T-helper 2 cell treated with Interferon-gamma antibody and Interleukin-4, amounts not matched to agents 5 μg/mL and 100 μg/mL, for 36 hours (primary cell): Measurements from ENCODE around the gene C1orf159.
A peak's percentile ranks its signal among the peaks of the same experiment; 100 is the strongest.
"Not testable (repeated sequence)": the region's sequence is repeated elsewhere in the genome, so short reads cannot be mapped to it uniquely, and the experiment has no call there.

Experiments used
- DNase-seq: peaks from one replicate; pipeline ENCODE4 v3.0.0; 2021; ENCODE audit warnings: low spot score
- H3K27ac Mint-ChIP-seq: one replicate; pipeline ENCODE4 v1.8.0; 2021; ENCODE audit warnings: mild to moderate bottlenecking, mixed read lengths
- H3K27me3 Mint-ChIP-seq: one replicate; pipeline ENCODE4 v1.8.0; 2021; ENCODE audit warnings: low read depth, mixed read lengths
- H3K36me3 Mint-ChIP-seq: one replicate; pipeline ENCODE4 v1.8.0; 2021; ENCODE audit warnings: low read depth, mixed read lengths
- H3K4me1 Mint-ChIP-seq: one replicate; pipeline ENCODE4 v1.8.0; 2021; ENCODE audit warnings: low read depth, mixed read lengths
- H3K4me3 Mint-ChIP-seq: one replicate; pipeline ENCODE4 v1.8.0; 2022; ENCODE audit warnings: mild to moderate bottlenecking, moderate library complexity, mixed read lengths
- H3K9me3 Mint-ChIP-seq: one replicate; pipeline ENCODE4 v1.8.0; 2021; ENCODE audit warnings: mixed read lengths

Gene C1orf159

DNA sequence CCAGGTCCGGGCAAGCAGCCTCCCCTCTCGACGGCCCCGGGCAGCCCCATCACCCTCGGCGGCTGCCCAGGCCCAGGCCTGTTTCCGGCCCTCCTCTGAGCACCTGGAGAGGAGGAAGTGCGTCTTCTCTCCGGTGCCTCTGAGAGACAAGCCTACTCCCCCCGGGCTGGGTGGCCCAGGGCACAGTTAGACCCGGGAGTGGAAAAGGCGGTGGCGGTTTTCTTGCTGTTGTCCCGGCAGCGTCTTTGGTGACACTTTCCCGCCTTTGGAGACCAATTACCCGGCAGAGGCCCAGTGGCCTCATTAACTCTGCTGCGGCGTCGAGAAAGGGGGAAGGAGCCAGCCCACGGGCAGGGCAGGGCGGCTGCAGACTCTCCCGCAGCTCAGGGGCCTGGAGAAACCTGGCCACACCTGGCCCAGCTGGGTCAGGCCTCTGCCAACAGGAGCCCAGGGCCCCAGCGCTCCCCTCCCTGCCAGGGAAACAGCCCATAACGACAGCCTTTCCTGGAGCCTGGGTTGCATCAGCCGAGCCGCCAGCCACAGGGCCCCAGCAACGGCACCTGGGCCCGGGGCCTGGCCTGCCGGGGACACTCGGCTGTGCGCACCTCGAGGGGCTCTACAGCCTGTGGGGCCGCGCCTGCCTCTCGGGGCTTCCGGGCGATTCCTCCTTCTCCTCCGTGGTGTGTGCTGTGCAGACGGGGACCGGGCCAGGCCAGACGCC, 28.4 kb upstream of the C1orf159 start:
- Mint-ChIP-seq H3K27me3 (no peaks in the 10 kb centered on the region), H3K4me1 (peaks cover 9% of the 10 kb centered on the region), H3K4me3 (peak overlapping the region; percentile 58), H3K27ac (peak overlapping the region; percentile 96), H3K9me3 (no peaks in the 10 kb centered on the region), H3K36me3 (no peaks in the 10 kb centered on the region)
- DNase-seq: peak; percentile 56

DNA sequence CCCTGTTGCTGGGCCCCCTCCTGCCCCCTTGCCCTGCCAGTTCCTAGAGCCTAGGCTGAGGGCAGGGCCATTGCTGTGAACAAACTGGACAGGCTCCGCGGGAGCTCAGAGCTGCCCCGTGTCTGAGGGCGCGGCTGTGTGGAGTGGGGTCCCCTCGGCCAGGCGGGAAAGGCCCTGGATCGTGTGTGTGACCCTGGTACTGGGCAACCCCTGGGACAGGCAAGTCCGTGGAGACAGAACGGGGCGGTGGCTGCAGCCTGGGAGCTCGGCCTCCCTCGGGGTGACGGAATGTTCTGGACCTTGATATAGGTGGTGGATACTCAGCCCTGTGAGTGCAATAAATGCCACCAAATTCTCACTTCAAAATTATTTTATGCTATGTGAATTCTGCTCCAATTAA, 27.7 kb upstream of the C1orf159 start:
- Mint-ChIP-seq H3K4me1 (peaks cover 9% of the 10 kb centered on the region), H3K27ac (peak overlapping the region; percentile 96), H3K36me3 (no peaks in the 10 kb centered on the region), H3K9me3 (no peaks in the 10 kb centered on the region), H3K4me3 (peak overlapping the region; percentile 58), H3K27me3 (no peaks in the 10 kb centered on the region)
- DNase-seq: no peak

DNA sequence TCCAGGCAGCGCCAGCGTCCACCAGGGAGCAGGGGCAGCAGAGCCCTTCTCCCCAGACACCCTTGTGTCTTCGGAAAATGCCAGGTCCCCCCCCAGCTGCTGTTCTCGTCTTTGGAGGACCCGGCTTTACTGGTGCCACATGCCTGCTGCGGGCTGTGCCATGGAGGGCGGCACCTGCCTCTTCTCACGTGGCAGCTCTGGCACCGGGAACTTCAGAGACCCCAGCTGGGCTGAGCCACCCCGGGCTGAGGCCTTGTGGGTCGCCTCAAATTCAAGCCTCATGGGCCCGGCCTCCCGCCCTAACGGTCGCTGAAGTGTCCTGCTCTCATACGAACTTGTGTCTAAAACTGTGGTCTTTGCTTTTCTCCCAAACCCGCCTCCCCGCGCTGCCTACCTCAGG, 27.0 kb upstream of the C1orf159 start:
- Mint-ChIP-seq H3K36me3 (no peaks in the 10 kb centered on the region), H3K4me3 (no peak overlapping the region)

DNA sequence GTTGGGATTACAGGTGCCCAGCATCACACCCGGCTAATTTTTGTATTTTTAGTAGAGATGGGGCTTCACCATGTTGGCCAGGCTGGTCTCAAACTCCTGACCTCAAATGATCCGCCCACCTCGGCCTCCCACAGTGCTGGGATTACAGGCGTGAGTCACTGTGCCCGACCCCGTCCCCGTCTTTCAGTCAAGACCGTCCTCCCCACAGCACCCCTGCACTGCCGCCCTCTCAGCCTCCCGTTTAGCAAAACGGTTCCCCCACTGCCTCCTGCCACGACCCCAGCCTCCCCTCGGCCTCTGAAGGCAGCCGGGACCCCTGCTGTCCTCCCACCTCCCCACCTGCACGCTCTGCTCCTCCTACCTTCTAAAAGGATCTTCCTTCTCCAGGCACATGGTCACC, 26.5 kb upstream of the C1orf159 start:
- H3K9me3 Mint-ChIP-seq, H3K36me3 Mint-ChIP-seq, H3K4me3 Mint-ChIP-seq, H3K27me3 Mint-ChIP-seq: not testable (repeated sequence)
- H3K27ac Mint-ChIP-seq: peak overlapping the region; percentile 65
- H3K4me1 Mint-ChIP-seq: peaks cover 17% of the 10 kb centered on the region
- DNase-seq: peak; percentile 41

More for the DNA sequence above, 27.0 kb upstream of the C1orf159 start:
- Mint-ChIP-seq H3K9me3 (no peaks in the 10 kb centered on the region), H3K27me3 (no peaks in the 10 kb centered on the region), H3K27ac (peak overlapping the region; percentile 65), H3K4me1 (peaks cover 14% of the 10 kb centered on the region)
- no peak for DNase-seq

DNA sequence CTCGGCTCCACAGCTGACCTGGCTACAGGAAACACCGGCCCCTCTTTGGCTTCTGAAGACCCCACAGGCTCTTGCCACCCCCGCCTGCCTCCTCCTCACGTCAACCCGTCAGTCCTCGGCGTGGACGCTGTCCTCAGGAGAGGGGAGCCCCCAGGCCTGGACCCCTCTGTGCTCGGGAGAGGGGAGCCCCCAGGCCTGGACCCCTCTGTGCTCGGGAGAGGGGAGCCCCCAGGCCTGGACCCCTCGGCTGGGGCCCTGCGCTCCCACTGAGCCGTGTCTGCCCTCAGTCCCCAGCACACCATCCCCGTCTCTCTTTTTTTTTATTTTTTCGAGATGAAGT, 26.0 kb upstream of the C1orf159 start:
- no peak for DNase-seq
- H3K36me3 Mint-ChIP-seq: no peaks in the 10 kb centered on the region
- H3K27ac Mint-ChIP-seq: no peak overlapping the region
- peaks cover 18% of the 10 kb centered on the region for H3K4me1 Mint-ChIP-seq
- no peaks in the 10 kb centered on the region for H3K9me3 Mint-ChIP-seq
- no peak overlapping the region for H3K4me3 Mint-ChIP-seq
- H3K27me3 Mint-ChIP-seq: no peaks in the 10 kb centered on the region

DNA sequence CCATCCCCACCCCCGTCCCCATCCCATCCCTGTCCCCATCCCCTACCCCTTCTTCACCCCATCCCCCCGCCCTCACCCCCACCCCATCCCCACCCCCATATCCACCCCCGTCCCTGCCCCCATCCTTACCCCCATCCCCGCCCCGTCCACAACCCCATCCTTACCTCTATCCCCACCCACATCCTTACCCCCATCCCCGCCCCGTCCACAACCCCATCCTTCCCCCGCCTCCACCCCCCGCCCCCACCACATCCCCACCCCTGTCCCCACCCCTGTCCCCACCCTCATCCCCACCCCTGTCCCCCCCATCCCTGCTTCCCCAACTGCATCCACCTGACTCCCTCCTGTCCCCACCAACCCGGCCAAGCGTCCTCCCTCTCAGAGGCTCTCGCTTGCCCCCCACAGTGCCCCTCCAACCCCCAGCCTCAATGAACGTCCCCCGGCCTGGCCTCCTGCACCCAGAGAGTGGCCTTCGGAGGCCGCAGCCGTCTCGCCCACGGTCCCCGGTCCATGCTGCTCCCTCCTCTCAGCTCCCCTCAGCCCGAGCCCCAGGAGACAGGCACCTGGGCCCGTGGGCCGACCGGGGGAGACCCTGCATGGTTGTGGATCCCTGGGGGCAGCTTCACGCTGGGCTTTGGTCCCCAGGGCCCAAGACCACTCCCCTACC, 25.5 kb upstream of the C1orf159 start:
- H3K36me3 Mint-ChIP-seq: no peaks in the 10 kb centered on the region
- no peaks in the 10 kb centered on the region for H3K9me3 Mint-ChIP-seq
- H3K27me3 Mint-ChIP-seq: no peaks in the 10 kb centered on the region
- H3K4me3 Mint-ChIP-seq: no peak overlapping the region
- no peak overlapping the region for H3K27ac Mint-ChIP-seq
- no peak for DNase-seq
- H3K4me1 Mint-ChIP-seq: peaks cover 18% of the 10 kb centered on the region

DNA sequence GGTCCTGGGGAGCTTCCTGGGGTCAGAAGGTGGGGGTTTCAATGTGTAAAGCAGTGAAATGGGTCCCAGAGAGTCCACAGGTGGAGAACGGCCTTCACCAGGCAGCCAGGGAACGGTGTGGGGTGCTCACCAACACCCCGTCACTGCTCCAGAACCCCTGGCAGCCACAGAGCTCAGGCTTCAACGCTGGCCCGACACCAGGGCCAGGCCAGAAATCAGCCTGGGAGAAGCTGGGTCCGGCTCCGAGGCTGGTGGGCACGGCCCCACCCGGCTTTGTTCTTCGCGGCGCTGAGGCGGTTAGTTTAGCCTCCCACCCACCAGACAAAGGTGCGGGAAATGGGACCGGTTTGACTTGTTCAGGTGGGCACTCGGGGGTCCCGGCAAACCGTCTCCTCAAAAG, 24.8 kb upstream of the C1orf159 start:
- Mint-ChIP-seq H3K36me3 (no peaks in the 10 kb centered on the region), H3K27me3 (no peaks in the 10 kb centered on the region), H3K4me3 (no peak overlapping the region), H3K4me1 (peaks cover 21% of the 10 kb centered on the region), H3K27ac (no peak overlapping the region), H3K9me3 (no peaks in the 10 kb centered on the region)
- DNase-seq: no peak

DNA sequence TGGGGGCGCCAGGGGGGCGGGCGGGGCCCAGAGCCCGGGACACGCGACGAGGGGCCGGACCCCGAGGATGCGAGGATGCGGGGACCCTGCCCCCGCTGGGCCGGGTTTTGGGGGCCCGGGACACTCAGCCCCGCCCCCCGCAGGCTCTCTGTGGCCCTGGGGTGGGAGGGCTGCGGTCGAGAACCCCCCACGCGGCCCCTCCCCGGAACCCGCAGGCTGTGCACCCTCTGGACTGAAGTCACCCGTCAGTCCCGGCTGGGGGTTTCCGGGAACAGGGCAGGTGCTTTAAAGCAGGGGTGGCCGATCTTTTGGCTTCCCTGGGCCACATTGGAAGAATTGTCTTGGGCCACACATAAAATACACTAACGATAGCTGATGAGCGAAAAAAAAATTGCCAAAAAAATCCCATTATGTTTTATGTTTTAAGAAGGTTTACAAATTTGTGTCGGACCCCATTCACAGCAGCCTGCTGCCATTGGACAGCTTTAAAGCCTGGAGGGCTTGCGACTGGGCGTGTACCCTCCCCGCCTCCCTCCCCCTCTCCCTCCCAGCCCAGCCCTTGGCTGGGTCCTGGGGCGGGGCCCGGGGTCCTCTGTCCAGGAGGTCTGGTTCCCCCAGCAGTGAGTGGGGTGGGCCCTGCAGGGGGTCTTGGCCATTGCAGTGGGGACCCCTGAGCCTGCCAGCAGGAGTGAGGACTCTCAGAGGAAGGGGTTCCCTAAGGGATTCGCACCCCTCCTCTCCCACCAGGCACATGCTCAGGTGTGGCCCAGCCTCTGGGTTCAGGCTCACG, 21.6 kb upstream of the C1orf159 start:
- peaks cover 13% of the 10 kb centered on the region for H3K4me1 Mint-ChIP-seq
- no peaks in the 10 kb centered on the region for H3K27me3 Mint-ChIP-seq
- H3K4me3 Mint-ChIP-seq: peak overlapping the region; percentile 81
- H3K9me3 Mint-ChIP-seq: no peaks in the 10 kb centered on the region
- DNase-seq: peak; percentile 80
- peak overlapping the region; percentile 94 for H3K27ac Mint-ChIP-seq
- no peaks in the 10 kb centered on the region for H3K36me3 Mint-ChIP-seq

DNA sequence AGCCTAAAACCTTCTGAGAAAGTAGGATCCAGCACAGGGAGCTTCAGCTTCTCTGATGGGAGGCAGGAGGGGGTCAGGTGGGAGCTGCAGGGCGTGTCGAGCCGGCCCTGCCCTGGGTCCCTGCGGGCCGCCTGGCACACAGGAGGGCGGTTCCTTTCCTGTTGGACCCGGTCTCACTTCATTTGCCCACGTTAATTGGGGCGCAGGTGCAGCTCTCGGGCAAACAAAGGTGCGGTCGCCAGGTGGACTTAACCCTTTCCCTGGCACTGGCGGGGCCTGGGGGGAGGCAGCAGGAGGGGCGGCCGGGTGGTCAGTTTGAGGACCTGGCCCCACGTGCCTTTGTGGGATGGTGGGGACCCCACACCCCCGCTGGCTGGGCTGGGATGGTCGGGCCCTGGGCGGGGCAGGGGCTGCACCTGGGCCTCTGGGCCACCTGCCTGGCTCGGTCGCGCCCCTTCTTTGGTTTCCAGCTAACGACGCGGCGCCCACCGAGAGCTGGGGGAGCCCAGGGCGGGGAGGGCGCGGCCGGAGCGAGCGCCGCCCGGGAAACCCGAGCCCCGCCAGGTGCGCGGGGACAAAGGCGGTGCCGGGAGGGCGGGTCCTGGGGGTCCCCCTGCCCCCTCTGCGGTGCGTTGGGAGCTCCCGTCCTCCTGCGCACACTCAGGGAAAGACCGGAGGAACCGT, 20.8 kb upstream of the C1orf159 start:
- no peaks in the 10 kb centered on the region for H3K9me3 Mint-ChIP-seq
- no peaks in the 10 kb centered on the region for H3K36me3 Mint-ChIP-seq
- peaks cover 13% of the 10 kb centered on the region for H3K4me1 Mint-ChIP-seq
- DNase-seq: no peak
- no peaks in the 10 kb centered on the region for H3K27me3 Mint-ChIP-seq
- H3K4me3 Mint-ChIP-seq: no peak overlapping the region
- peak overlapping the region; percentile 60 for H3K27ac Mint-ChIP-seq

DNA sequence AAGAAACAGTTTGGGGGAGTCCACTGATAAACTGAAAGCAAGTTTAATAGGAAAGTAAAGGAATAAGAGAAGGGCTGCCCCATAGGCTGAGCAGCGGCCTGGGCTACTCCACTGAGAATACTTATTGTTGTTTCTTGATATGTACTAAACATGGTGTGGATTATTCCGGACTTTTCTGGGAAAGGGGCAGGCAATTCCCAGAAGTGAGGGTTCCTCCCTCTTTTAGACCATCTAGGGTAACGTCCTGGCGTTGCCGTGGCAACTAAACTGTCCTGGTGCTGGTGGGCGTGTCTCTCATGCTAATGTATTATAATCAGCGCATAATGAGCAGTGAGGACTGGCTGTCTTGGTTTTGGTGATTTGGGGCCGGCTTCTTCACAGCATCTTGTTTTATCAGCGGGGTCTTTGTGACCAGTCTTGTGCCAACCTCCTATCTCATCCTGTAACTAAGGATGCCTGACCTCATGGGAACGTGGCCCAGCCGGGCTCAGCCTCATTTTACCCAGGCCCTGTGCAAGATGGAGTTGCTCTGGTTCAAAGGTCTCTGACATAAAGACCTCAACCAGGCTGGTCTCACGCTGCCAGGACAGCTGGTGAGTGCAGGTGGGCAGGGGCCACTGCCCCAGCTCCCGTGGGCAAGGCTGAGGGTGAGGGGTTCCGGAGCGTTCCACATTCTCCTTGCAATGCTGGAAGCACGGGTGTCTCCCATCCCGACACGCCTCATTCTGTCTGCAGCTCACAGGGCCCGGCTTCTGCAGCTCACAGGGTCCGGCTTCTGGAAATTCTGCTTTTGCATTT, 19.6 kb upstream of the C1orf159 start:
- Mint-ChIP-seq H3K4me3 (no peak overlapping the region), H3K36me3 (no peaks in the 10 kb centered on the region), H3K27ac (no peak overlapping the region), H3K27me3 (no peaks in the 10 kb centered on the region), H3K9me3 (no peaks in the 10 kb centered on the region), H3K4me1 (peaks cover 13% of the 10 kb centered on the region)
- no peak for DNase-seq

DNA sequence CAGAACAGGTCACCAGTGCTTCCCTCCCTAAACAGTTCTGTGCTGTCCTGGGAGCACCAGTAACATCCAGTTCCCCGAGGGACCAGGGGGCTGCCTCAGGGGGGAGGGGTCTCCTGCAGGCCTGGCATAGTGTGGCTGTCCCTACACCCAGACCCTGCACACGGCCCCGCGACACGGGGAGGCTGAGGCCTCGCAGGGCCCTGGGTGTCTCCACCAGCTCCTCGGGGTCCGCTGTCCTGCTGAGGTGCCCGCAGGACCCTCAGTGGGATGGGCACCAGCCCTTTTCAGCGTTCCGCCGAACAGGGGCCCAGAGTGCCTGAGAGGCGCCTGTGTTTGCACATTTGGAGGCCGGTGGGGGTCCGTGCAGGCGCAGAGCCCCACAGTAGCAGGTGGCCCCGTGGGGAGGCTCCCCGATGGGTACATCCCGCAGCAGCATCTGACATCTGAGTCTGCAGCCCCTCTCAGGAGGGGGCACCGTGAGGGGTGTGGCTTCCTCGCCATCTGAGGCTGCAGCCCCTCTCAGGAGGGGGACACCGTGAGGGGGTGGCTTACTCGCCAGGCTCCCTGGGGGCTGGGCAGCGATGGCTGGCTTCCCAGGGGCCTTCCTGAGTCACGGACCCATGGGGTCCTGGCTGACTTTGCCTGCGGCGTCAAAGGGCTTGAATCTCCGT, 18.5 kb upstream of the C1orf159 start:
- H3K4me1 Mint-ChIP-seq: peaks cover 13% of the 10 kb centered on the region
- no peaks in the 10 kb centered on the region for H3K9me3 Mint-ChIP-seq
- H3K27me3 Mint-ChIP-seq: no peaks in the 10 kb centered on the region
- no peak overlapping the region for H3K4me3 Mint-ChIP-seq
- H3K27ac Mint-ChIP-seq: no peak overlapping the region
- no peaks in the 10 kb centered on the region for H3K36me3 Mint-ChIP-seq
- DNase-seq: no peak

DNA sequence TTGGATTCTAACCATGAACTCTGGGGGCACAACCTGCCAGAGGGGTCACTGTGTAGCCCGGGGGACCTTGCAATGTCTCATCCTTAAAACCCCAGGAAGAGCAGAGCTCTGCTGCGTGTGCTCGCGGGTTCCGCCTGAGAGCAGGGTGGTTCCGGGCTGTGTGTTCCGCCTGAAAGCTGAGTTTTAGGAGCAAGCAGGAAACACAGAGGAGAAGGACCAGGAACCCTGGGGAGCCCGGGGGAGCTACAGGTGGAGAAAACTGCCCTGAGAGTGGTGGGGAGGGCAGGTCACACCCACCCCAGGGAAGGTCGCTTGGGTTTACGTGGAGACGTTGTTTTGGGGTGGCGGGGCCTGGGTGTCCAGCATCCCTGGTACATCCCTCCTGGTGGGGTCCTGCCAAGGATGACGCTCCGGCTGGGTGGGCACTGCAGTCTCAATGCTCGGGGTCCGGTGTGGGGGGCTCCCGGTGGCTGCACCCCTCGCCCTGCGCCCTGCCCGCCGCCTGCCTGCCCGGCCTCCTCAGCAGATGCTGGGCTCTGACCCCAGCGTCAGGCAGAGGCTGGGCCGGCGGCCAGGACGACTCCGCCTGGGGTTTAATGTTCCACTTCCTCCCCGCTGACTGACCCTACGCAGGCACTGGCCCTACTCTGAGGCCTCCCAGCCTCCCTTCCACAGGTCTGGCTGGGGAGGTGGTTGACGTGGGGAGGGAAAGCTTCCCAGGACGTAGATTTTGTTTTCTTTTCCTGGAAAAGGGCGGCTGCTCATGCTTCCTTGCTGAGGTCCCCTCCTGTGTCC, 17.3 kb upstream of the C1orf159 start:
- Mint-ChIP-seq H3K9me3 (no peaks in the 10 kb centered on the region), H3K27me3 (no peaks in the 10 kb centered on the region), H3K36me3 (no peaks in the 10 kb centered on the region), H3K4me1 (peaks cover 10% of the 10 kb centered on the region), H3K27ac (no peak overlapping the region), H3K4me3 (no peak overlapping the region)
- DNase-seq: no peak
